Omental fat pad (tissue), 4 donors: ENCODE results near the gene MME. TPM values are rescaled to one million over a fixed set of nuclear protein-coding genes. Genes with fewer than 3 reads are reported as not detected.

Experiments used
- ATAC-seq: fragments of 150-250 bp; one replicate; pipeline ENCODE4 v1.9.1; 2016; ENCODE audit warnings: mild to moderate bottlenecking, moderate library complexity; ENCODE audit not compliant: low FRiP score
- DNase-seq: peaks from one replicate; pipeline ENCODE4 v3.0.0-alpha.2; 2019; ENCODE audit warnings: low spot score
- CTCF ChIP-seq, 3 donors: fragments of 450-650 bp; IDR thresholded peaks; one replicate each; pipeline ENCODE4 v1.5.1; 2016 to 2017; ENCODE audit warnings: antibody characterized with exemption in 3 of 3, mild to moderate bottlenecking in 3 of 3, moderate library complexity in 2 of 3
- total RNA-seq, 4 donors: library from RNA; depleted of rRNA; stranded (reverse); fragments of >200 nt; gene quantifications; one replicate each; pipeline ENCODE4 v1.1.0, GENCODE V29; 2016

MME gene
- total RNA-seq, 4 donors from 2014 or later: 33.1 to 174 (median 108) TPM

GRCh38 chr3:155135003-155135402, 54.9 kb downstream of the MME start:
- no peak for TF ChIP-seq CTCF (IDR thresholded peaks at IDR 0.05)
- ATAC-seq (no peak), DNase-seq (no peak)

GRCh38 chr3:155138677-155139076, 58.6 kb downstream of the MME start:
- no peak for ATAC-seq

DNA sequence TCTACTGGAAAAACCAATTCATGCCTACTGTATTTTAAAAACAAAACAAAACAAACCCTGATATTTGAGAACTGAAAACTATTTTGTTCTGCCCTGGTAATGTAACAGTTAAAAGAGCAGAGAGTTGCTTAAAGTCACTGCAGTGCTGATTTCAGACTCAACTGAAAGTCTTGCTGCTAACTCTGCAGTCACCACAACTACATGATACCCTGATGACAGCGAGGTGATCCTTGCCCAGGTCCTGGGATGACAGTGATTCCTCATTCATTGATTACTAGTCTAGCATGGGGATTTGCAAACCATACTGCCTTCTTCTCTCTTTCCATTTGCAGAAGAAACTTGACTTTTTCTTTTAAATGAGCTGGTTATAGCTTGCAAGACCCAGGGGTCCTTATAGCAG, 67.5 kb downstream of the MME start:
- TF ChIP-seq CTCF (IDR thresholded peaks at IDR 0.05): no peak
- ATAC-seq (no peak), DNase-seq (no peak)

More at GRCh38 chr3:155138677-155139076, 58.6 kb downstream of the MME start:
- DNase-seq: no peak
- TF ChIP-seq CTCF (IDR thresholded peaks at IDR 0.05): no peak

DNA sequence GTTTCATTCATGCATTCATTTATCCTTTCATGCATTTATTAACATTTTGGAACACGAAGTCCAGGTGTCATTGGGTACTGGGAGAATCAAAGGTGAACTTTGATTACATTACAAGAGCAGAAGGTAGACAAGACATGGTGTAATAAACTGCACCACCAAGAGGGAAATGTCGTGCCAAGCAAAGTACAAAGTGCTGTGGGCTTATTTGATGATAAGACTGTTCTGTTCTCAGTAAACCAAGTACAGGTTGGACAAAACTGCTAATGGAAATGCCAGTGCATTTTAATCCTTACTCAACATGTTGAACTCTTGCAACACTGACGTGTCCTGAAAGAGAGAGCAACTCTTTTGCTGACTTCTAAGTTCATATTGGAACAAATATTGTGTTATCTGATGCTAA, 69.4 kb downstream of the MME start:
- ATAC-seq: no peak
- DNase-seq: no peak
- no peak for TF ChIP-seq CTCF (IDR thresholded peaks at IDR 0.05)

DNA sequence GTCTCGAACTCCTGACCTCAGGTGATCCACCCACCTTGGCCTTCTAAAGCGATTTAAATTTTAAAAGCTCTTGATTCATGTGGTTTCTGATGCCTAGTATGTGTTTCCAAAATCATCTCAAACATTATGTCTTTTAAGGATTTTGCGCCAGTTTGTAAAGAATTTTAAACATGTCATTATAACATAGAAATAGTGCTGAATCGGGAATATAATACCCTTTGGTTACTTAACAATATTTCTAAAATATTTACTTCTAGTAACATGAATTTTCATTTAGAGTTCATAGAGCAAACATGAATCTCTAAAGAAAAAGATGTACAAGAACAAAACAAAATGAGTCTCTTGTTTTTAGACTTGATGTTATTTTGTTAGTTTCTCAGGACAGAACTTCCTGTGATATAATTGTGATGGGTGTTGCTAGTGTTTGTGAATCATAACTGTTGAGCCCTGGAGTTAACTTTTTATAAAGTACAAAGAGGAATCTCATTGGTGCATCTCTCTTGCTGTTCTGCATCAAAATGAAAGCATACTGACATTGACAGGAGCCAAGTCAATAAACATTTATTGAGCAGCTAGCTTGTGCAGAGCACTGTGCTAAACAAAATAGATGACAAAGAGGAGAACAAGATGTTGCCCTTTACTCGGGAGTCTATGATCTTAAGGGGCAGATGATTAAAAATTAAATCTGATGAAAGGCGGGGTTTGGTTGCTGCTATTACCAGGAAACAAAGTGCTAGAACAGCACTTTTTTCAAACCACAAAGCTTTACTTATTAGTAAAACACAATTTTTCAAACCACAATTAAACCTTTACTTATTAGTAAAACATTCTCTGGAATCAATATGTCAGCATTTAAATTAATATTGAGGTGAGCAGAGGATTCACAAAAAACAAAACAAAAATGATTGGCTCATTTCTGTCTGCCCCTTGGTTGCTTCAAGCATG, 73.4 kb downstream of the MME start:
- DNase-seq: no peak
- TF ChIP-seq CTCF (IDR thresholded peaks at IDR 0.05): no peak
- ATAC-seq: no peak

DNA sequence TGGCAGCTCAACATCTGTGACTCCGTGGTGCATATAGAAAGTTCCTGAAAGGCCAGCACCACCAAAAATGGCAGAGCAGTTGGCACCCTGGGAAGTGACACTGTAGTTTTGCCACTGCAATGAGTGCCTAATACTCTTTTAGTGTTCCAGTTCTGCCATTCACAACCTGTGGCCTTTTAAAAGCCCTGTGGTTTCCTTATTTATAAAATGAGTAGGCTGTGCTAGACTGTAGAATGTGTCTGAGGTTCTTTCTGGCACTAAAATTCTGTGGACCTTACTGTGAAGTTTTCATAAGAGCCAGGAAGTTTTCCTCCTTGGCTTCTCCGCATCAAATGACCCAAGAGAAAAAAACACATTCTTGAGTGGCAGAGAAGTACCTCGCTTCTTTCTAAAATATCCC, 74.1 kb downstream of the MME start:
- ATAC-seq: no peak
- no peak for DNase-seq
- no peak for TF ChIP-seq CTCF (IDR thresholded peaks at IDR 0.05)
